ENCODE measurements around the gene KRTAP2-3. TPM values are rescaled to one million over a fixed set of nuclear protein-coding genes. Genes with fewer than 3 reads are reported as not detected.

Gene KRTAP2-3
- total and polyA plus RNA-seq, 2 of the 4 experiments (the other 2 are of a cell fraction), result 1.4 to 35.2 TPM

- Histone ChIP-seq H3K56ac (ENCODE audit: extremely low read depth, insufficient read depth, low read length) (no peak overlapping the region), H3K9ac (ENCODE audit: low read depth, low read length) (no peak overlapping the region), H4K91ac (ENCODE audit: insufficient read depth, low read depth, low read length) (no peak overlapping the region), H2BK15ac (ENCODE audit: low read depth, low read length) (peak overlapping the region; percentile 45; the same call in 1 of the 3 replicates), H2BK5ac (ENCODE audit: low read depth, low read length, poor library complexity, severe bottlenecking) (peak overlapping the region; percentile 26), H3K27ac (ENCODE audit: insufficient read depth, low read length) (no peak overlapping the region), H3K9me3 (ENCODE audit: control insufficient read depth, insufficient read depth, low read length) (no peaks in the 10 kb centered on the region), H3K4me3 (ENCODE audit: insufficient read depth, low read depth, low read length) (no peak overlapping the region), H3K9me1 (ENCODE audit: insufficient read depth, low read length) (peaks cover 2% of the 10 kb centered on the region; the same call in 1 of the 2 replicates), H2AK9ac (replicated peaks; ENCODE audit: low read depth, low read length, poor library complexity) (no peak overlapping the region), H2AFZ (replicated peaks; ENCODE audit: low read length, poor library complexity) (no peak overlapping the region), H3K18ac (ENCODE audit: low read depth, low read length) (peak overlapping the region; percentile 40; the same call in 1 of the 2 replicates), H2BK120ac (ENCODE audit: low read depth, low read length) (peak overlapping the region; percentile 95; the same call in 1 of the 2 replicates), H3K27me3 (ENCODE audit: control insufficient read depth, insufficient read depth, low read length) (no peaks in the 10 kb centered on the region), H4K20me1 (ENCODE audit: insufficient read depth, low read length) (no peaks in the 10 kb centered on the region), H4K8ac (ENCODE audit: low read depth in 2 of 2, low read length in 2 of 2) (peak overlapping the region in 1 of 2 experiments; percentile 21; a peak in 1 of 4 replicates), H4K5ac (ENCODE audit: low read depth, low read length) (no peak overlapping the region), H2AK5ac (ENCODE audit: low read depth, low read length) (peak overlapping the region; percentile 72), H3K36me3 (ENCODE audit: control insufficient read depth, insufficient read depth, low read length) (no peaks in the 10 kb centered on the region), H2BK20ac (ENCODE audit: low read depth, low read length) (peak overlapping the region; percentile 38; the same call in 1 of the 2 replicates), H3K23ac (ENCODE audit: low read depth, low read length) (no peak overlapping the region), H3K4ac (ENCODE audit: low read depth, low read length) (peak overlapping the region; percentile 34; the same call in 1 of the 2 replicates), H3K4me1 (ENCODE audit: control insufficient read depth, insufficient read depth, low read length) (peaks cover 16% of the 10 kb centered on the region), H3K14ac (replicated peaks; ENCODE audit: low read depth, low read length) (no peak overlapping the region; the same call in 1 of the 2 replicates), H3K4me2 (ENCODE audit: low read depth, low read length) (no peak overlapping the region), H3K79me1 (ENCODE audit: low read depth in 1 of 2, low read length in 2 of 2) (no peaks in the 10 kb centered on the region)
- in situ Hi-C loops (cut with MboI; ENCODE audit: low sequenced_read_pairs), result no loop called here
- no peak for TF ChIP-seq MAFK (IDR thresholded peaks at IDR 0.05; ENCODE audit: low read depth, low read length)
- TF ChIP-seq CEBPB (IDR thresholded peaks at IDR 0.05; ENCODE audit: low read depth, low read length), result no peak
- no peak for TF ChIP-seq SMC3 (IDR thresholded peaks at IDR 0.05; ENCODE audit: low read depth, low read length)
- TF ChIP-seq USF2 (IDR thresholded peaks at IDR 0.05; ENCODE audit: low read depth, low read length), result no peak
- no peak for TF ChIP-seq RAD21 (IDR thresholded peaks at IDR 0.05; ENCODE audit: low read length)
- no peak for TF ChIP-seq BHLHE40 (IDR thresholded peaks at IDR 0.05; ENCODE audit: low read depth, low read length)
- no peak for TF ChIP-seq MAZ (IDR thresholded peaks at IDR 0.05; ENCODE audit: borderline replicate concordance, low read depth, low read length)
- TF ChIP-seq CTCF (conservative IDR thresholded peaks at IDR 0.05; ENCODE audit: low read depth, low read length), result no peak
- TF ChIP-seq POLR2A (IDR thresholded peaks at IDR 0.05; ENCODE audit: low read depth, low read length), result no peak
- TF ChIP-seq RFX5 (IDR thresholded peaks at IDR 0.05; ENCODE audit: low read depth, low read length), result no peak
- no peak for TF ChIP-seq MXI1 (IDR thresholded peaks at IDR 0.05; ENCODE audit: borderline replicate concordance, low read depth, low read length)
- no peak for TF ChIP-seq FOS (IDR thresholded peaks at IDR 0.05; ENCODE audit: low read depth, low read length)
- TF ChIP-seq NFE2L2 (IDR thresholded peaks at IDR 0.05; ENCODE audit: low read depth, low read length), result no peak
- TF ChIP-seq CHD1 (IDR thresholded peaks at IDR 0.05; ENCODE audit: low read depth, low read length), result no peak
- no peak for TF ChIP-seq RCOR1 (IDR thresholded peaks at IDR 0.05; ENCODE audit: insufficient replicate concordance, low read length)
- no peak for TF ChIP-seq ELK1 (IDR thresholded peaks at IDR 0.05; ENCODE audit: borderline replicate concordance, low read depth, low read length)
- CTCF ChIA-PET, result no interaction called here
- intact Hi-C loops (cut with micrococcal nuclease), result loop anchor here (5.0 kb wide), 1 partner anchor 100 kb away; no protein-coding TSS in a partner anchor
- POLR2A ChIA-PET (ENCODE audit: unreplicated experiment), result interaction anchor here (0.6 kb wide), 1 partner anchor 410 kb away, joined by 12 read pairs; no protein-coding TSS in a partner anchor
- ATAC-seq (ENCODE audit: low read depth) (no peak), DNase-seq (no peak)
- dilution Hi-C loops (cut with HindIII; ENCODE audit: low sequenced_read_pairs, unreplicated experiment), result no loop called here
- WGBS, 2 experiments (ENCODE audit: extremely low coverage in 2 of 2, insufficient read length in 1 of 2), result no CpG with 5 or more reads among the region's 1 CpG
- no TSS peak for BruUV-seq (replicated peaks)
Observed at GRCh38 chr17:41057547-41057946, 2.4 kb downstream of the KRTAP2-3 start.
